ENCODE results near the gene FKBP15. TPM values are rescaled to one million over a fixed set of nuclear protein-coding genes. Genes with fewer than 3 reads are reported as not detected.
"Not testable (repeated sequence)": the region's sequence is repeated elsewhere in the genome, so short reads cannot be mapped to it uniquely, and the experiment has no call there.

Gene FKBP15
- total RNA-seq, 2 donors from 2014 or later = 22.5 to 24.4 TPM

GRCh38 chr9:113153599-113153998 lies 67.5 kb downstream of the FKBP15 start:
- Histone ChIP-seq H3K9ac (ENCODE audit: low read depth in 2 of 2, low read length in 2 of 2) (no peak overlapping the region), H3K4me3 (no peak overlapping the region), H3K9me3 (no peaks in the 10 kb centered on the region), H3K27me3 (no peaks in the 10 kb centered on the region), H3K36me3 (no peaks in the 10 kb centered on the region), H3K4me1 (no peaks in the 10 kb centered on the region), H3K27ac (no peak overlapping the region)
- no peak for TF ChIP-seq CTCF (IDR thresholded peaks at IDR 0.05)
- intact Hi-C loops (cut with DNase I) = no loop called here
- no peak for DNase-seq

- intact Hi-C loops (cut with DNase I) = no loop called here
- Histone ChIP-seq H3K9ac (ENCODE audit: low read depth in 2 of 2, low read length in 2 of 2) (no peak overlapping the region), H3K9me3 (no peaks in the 10 kb centered on the region), H3K27ac (no peak overlapping the region), H3K4me3 (no peak overlapping the region), H3K27me3 (no peaks in the 10 kb centered on the region), H3K4me1 (no peaks in the 10 kb centered on the region), H3K36me3 (no peaks in the 10 kb centered on the region)
- no peak for TF ChIP-seq CTCF (IDR thresholded peaks at IDR 0.05)
- DNase-seq = no peak
Measured at GRCh38 chr9:113152699-113153098, 68.4 kb downstream of the FKBP15 start.

GRCh38 chr9:113151696-113152630 lies 69.1 kb downstream of the FKBP15 start:
- H3K27ac ChIP-seq = peak overlapping the region; percentile 49
- no peak for TF ChIP-seq CTCF (IDR thresholded peaks at IDR 0.05)
- H3K4me3 ChIP-seq = peak overlapping the region; percentile 74

GRCh38 chr9:113150670-113151611 lies 70.1 kb downstream of the FKBP15 start, which contains the start of gene SLC31A2:
TSS of gene SLC31A2 (plus strand) at chr9:113151007. CDS start at chr9:113151075, 68 bp downstream.
- no peaks in the 10 kb centered on the region for H3K4me1 ChIP-seq
- no peaks in the 10 kb centered on the region for H3K36me3 ChIP-seq
- H3K9ac ChIP-seq (ENCODE audit: low read depth in 2 of 2, low read length in 2 of 2) = peak within 1 kb of the TSS; percentile 61 to 92
- peak; percentile 91 for DNase-seq
- no peaks in the 10 kb centered on the region for H3K9me3 ChIP-seq
- intact Hi-C loops (cut with DNase I) = no loop called here
- H3K27me3 ChIP-seq = no peaks in the 10 kb centered on the region
- peak within 1 kb of the TSS; percentile 74 for H3K4me3 ChIP-seq
- TF ChIP-seq CTCF (IDR thresholded peaks at IDR 0.05) = no peak
- H3K27ac ChIP-seq = peak within 1 kb of the TSS; percentile 49

More at GRCh38 chr9:113151696-113152630, 69.1 kb downstream of the FKBP15 start:
- no peaks in the 10 kb centered on the region for H3K27me3 ChIP-seq
- no peaks in the 10 kb centered on the region for H3K9me3 ChIP-seq
- H3K9ac ChIP-seq (ENCODE audit: low read depth in 2 of 2, low read length in 2 of 2) = peak overlapping the region; percentile 61 to 92
- intact Hi-C loops (cut with DNase I) = no loop called here
- H3K4me1 ChIP-seq = no peaks in the 10 kb centered on the region
- H3K36me3 ChIP-seq = no peaks in the 10 kb centered on the region
- no peak for DNase-seq

GRCh38 chr9:113149561-113149960 lies 71.5 kb downstream of the FKBP15 start:
- H3K27ac ChIP-seq; intact Hi-C loops (cut with DNase I); H3K9me3 ChIP-seq; H3K36me3 ChIP-seq; H3K4me1 ChIP-seq; H3K4me3 ChIP-seq; H3K27me3 ChIP-seq; DNase-seq; H3K9ac ChIP-seq (ENCODE audit: low read depth in 2 of 2, low read length in 2 of 2): not testable (repeated sequence)
